B cell (primary cell): ENCODE data around the gene APBA3. TPM values are rescaled to one million over a fixed set of nuclear protein-coding genes. Genes with fewer than 3 reads are reported as not detected.

ENCODE experiments used
- ATAC-seq: fragments of 200-7000 bp; cut with Tn5 transposase; one replicate; pipeline ENCODE4 v1.10.0; 2021; ENCODE audit warnings: low read depth, mild to moderate bottlenecking, moderate number of reproducible peaks, moderate library complexity
- CTCF ChIA-PET: fragments of 350-600 bp; sonication (Branson Sonifier 250); formaldehyde crosslinking; loops from one replicate; lab custom pipeline; 2021; ENCODE audit warnings: antibody characterized with exemption, inconsistent platforms; lab: Charles Lee
- POLR2A ChIA-PET: fragments of 350-600 bp; sonication (Branson Sonifier 250); formaldehyde crosslinking; loops from one replicate; lab custom pipeline; 2021; ENCODE audit warnings: antibody characterized with exemption; lab: Charles Lee
- DNase-seq: peaks from one replicate; pipeline ENCODE4 v3.0.0; 2013
- H2AFZ ChIP-seq: 2 replicates; pipeline ENCODE4 v1.6.1; 2012; ENCODE audit warnings: mild to moderate bottlenecking, low read depth, low read length; ENCODE audit not compliant: insufficient read depth, poor library complexity, severe bottlenecking
- H3K27ac ChIP-seq, 2 donors: 1 replicate in 1 of 2; 2 replicates in 1 of 2; pipeline ENCODE4 v1.5.1; 2012 to 2013; ENCODE audit warnings: low read length in 2 of 2, mild to moderate bottlenecking in 2 of 2, moderate library complexity in 1 of 2
- H3K27me3 ChIP-seq, 4 experiments: fragments of 200-600 bp in 1 of 4; sonication (generic) in 1 of 4; replicated peaks in 1 of 4; 1 replicate in 2 of 4; 2 replicates in 2 of 4; pipeline versions ENCODE4 v1.6.1 to v1.7.0; 2013 to 2016; ENCODE audit warnings: low read length in 3 of 4, mild to moderate bottlenecking in 2 of 4, mixed read lengths in 1 of 4, moderate library complexity in 1 of 4; ENCODE audit not compliant: insufficient read depth in 4 of 4, control insufficient read depth in 3 of 4; ENCODE audit errors: control extremely low read depth in 1 of 4
- H3K36me3 ChIP-seq, 2 experiments: replicated peaks in 1 of 2; 1 replicate in 1 of 2; 2 replicates in 1 of 2; pipeline versions ENCODE4 v1.6.1 to v1.7.1; 2013; ENCODE audit warnings: low read length in 1 of 2; ENCODE audit not compliant: insufficient read depth in 2 of 2, control insufficient read depth in 1 of 2; ENCODE audit errors: control extremely low read depth in 1 of 2, extremely low read depth in 1 of 2
- H3K4me1 ChIP-seq, 2 donors: fragments of 200-600 bp in 1 of 2; sonication (generic) in 1 of 2; 1 replicate in 1 of 2; 2 replicates in 1 of 2; pipeline versions ENCODE4 v1.5.1 to v1.6.1; 2013 to 2017; ENCODE audit warnings: low read length in 2 of 2; ENCODE audit not compliant: control insufficient read depth in 2 of 2, insufficient read depth in 2 of 2
- H3K4me2 ChIP-seq: replicated peaks from 2 replicates; pipeline ENCODE3; 2012; ENCODE audit warnings: mild to moderate bottlenecking, low read depth, low read length; ENCODE audit not compliant: poor library complexity, severe bottlenecking
- H3K4me3 ChIP-seq, 5 experiments: fragments of 200-600 bp in 1 of 5; sonication (generic) in 1 of 5; 1 replicate in 3 of 5; 2 replicates in 2 of 5; pipeline versions ENCODE4 v1.5.1 to v1.7.0; 2011 to 2016; ENCODE audit warnings: low read length in 4 of 5, mild to moderate bottlenecking in 4 of 5, low read depth in 2 of 5, control low read depth in 1 of 5, moderate library complexity in 1 of 5; ENCODE audit not compliant: insufficient read depth in 1 of 5; ENCODE audit errors: control extremely low read depth in 1 of 5, extremely low read depth in 1 of 5
- H3K79me2 ChIP-seq: fragments of 200-600 bp; sonication (generic); one replicate; pipeline ENCODE4 v1.6.0; 2016; ENCODE audit warnings: low read length; ENCODE audit not compliant: control insufficient read depth, insufficient read depth
- H3K9ac ChIP-seq: fragments of 200-600 bp; sonication (generic); 2 replicates; pipeline ENCODE4 v1.6.1; 2017; ENCODE audit warnings: mild to moderate bottlenecking, low read length, moderate library complexity
- H3K9me3 ChIP-seq, 3 donors: one replicate each; pipeline versions ENCODE4 v1.6.1 to v1.7.1; 2013; ENCODE audit warnings: low read length in 2 of 3; ENCODE audit not compliant: control insufficient read depth in 2 of 3, insufficient read depth in 1 of 3; ENCODE audit errors: control extremely low read depth in 1 of 3
- H4K20me1 ChIP-seq: 2 replicates; pipeline ENCODE4 v1.6.0; 2012; ENCODE audit warnings: mild to moderate bottlenecking, low read length; ENCODE audit not compliant: insufficient read depth, control insufficient read depth, poor library complexity, severe bottlenecking
- H3K27ac Mint-ChIP-seq: one replicate; pipeline ENCODE4 v1.8.0; 2021; ENCODE audit warnings: mixed read lengths
- H3K27me3 Mint-ChIP-seq: one replicate; pipeline ENCODE4 v1.8.0; 2021; ENCODE audit warnings: mixed read lengths
- H3K4me1 Mint-ChIP-seq: one replicate; pipeline ENCODE4 v1.8.0; 2021; ENCODE audit warnings: mixed read lengths
- H3K4me3 Mint-ChIP-seq: one replicate; pipeline ENCODE4 v1.8.0; 2021; ENCODE audit warnings: mixed read lengths
- H3K9me3 Mint-ChIP-seq: one replicate; pipeline ENCODE4 v1.8.0; 2022; ENCODE audit warnings: mixed read lengths; ENCODE audit not compliant: insufficient read depth
- EZH2 ChIP-seq: IDR thresholded peaks from 2 replicates; pipeline ENCODE4 v1.6.1; 2012; ENCODE audit warnings: borderline replicate concordance, low read depth, mild to moderate bottlenecking, moderate library complexity, low read length; ENCODE audit not compliant: insufficient read depth, poor library complexity, severe bottlenecking
- WGBS: methylation state at CpG from one replicate; pipeline ENCODE4 v1.1.5; 2013; ENCODE audit warnings: missing lambda C conversion rate; ENCODE audit not compliant: insufficient coverage; 5-methylcytosine and 5-hydroxymethylcytosine counted together
- intact Hi-C: fragments of 100-400 bp; cut with micrococcal nuclease; formaldehyde crosslinking; loops from one replicate; pipeline ENCODE4 v1.10.0; 2022
- polyA plus RNA-seq: library from polyadenylated mRNA; depleted of rRNA; stranded (reverse); fragments of >200 nt; gene quantifications from 2 replicates; pipeline ENCODE4 v1.2.3, GENCODE V29; 2012
- total RNA-seq, 2 donors: library from RNA; stranded (reverse); fragments of 120-200 nt in 1 of 2; gene quantifications; 1 replicate in 1 of 2; 2 replicates in 1 of 2; pipeline versions ENCODE4 v1.2.3 to v1.2.4, GENCODE V29; 2013 to 2022
- TF ChIP-seq, protein P1 (sequence below): fragments of 200-600 bp; IDR thresholded peaks from one replicate; pipeline ENCODE4 v1.8.0; 2022; ENCODE audit warnings: antibody characterized with exemption, mild to moderate bottlenecking

Gene APBA3
- total and polyA plus RNA-seq, 2 donors (not counting 1 experiment from before 2014, with no cell fraction given), result 61.4 to 91.2 TPM

DNA sequence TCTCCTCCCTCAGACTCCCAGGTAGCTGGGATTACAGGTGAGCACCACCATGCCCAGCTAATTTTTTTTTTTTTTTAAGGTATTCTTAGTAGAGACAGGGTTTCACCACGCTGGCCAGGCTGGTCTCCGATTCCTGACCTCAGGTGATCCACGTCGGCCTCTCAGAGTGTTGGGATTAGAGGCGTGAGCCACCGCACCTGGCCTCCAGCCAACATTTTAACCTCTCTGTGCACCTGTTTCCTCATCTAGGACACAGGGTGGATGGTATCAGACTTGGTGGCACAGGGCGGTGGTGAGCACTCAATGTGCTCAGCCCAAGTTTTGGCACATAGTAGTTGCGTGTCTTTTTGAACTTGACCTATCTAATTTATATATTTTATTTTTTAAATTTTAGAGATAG is 12.5 kb downstream of the APBA3 start:
- no peaks in the 10 kb centered on the region for H3K9me3 Mint-ChIP-seq
- ATAC-seq, result no peak
- no peaks in the 10 kb centered on the region for H3K79me2 ChIP-seq
- no peak overlapping the region for H2AFZ ChIP-seq
- H3K9me3 ChIP-seq, result peaks cover 0 to 6% (median 0%) of the 10 kb centered on the region in 3 donors
- no peaks in the 10 kb centered on the region for H3K27me3 ChIP-seq
- H3K4me3 ChIP-seq, result no peak overlapping the region
- H3K4me1 Mint-ChIP-seq, result no peaks in the 10 kb centered on the region
- ChIA-PET POLR2A (no interaction called here), CTCF (interaction anchor here (1.1 kb wide), 1 partner anchor 73 kb away, joined by 3 read pairs; no protein-coding TSS in a partner anchor)
- no peak overlapping the region for H3K9ac ChIP-seq
- no peaks in the 10 kb centered on the region for H3K4me1 ChIP-seq
- intact Hi-C loops, result no loop called here
- no peak overlapping the region for H3K4me3 Mint-ChIP-seq
- DNase-seq, result no peak
- no peak overlapping the region for H3K4me2 ChIP-seq
- peaks cover 1 to 27% of the 10 kb centered on the region in 2 experiments for H3K36me3 ChIP-seq
- H4K20me1 ChIP-seq, result peaks cover 15% of the 10 kb centered on the region
- H3K27me3 Mint-ChIP-seq, result no peaks in the 10 kb centered on the region
- H3K27ac Mint-ChIP-seq, result no peak overlapping the region
- 79% methylated on average over 3 of the region's 8 CpGs for WGBS
- H3K27ac ChIP-seq, result no peak overlapping the region
- no peak for TF ChIP-seq EZH2
- TF ChIP-seq, protein P1, sequence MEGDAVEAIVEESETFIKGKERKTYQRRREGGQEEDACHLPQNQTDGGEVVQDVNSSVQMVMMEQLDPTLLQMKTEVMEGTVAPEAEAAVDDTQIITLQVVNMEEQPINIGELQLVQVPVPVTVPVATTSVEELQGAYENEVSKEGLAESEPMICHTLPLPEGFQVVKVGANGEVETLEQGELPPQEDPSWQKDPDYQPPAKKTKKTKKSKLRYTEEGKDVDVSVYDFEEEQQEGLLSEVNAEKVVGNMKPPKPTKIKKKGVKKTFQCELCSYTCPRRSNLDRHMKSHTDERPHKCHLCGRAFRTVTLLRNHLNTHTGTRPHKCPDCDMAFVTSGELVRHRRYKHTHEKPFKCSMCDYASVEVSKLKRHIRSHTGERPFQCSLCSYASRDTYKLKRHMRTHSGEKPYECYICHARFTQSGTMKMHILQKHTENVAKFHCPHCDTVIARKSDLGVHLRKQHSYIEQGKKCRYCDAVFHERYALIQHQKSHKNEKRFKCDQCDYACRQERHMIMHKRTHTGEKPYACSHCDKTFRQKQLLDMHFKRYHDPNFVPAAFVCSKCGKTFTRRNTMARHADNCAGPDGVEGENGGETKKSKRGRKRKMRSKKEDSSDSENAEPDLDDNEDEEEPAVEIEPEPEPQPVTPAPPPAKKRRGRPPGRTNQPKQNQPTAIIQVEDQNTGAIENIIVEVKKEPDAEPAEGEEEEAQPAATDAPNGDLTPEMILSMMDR, result no peak

DNA sequence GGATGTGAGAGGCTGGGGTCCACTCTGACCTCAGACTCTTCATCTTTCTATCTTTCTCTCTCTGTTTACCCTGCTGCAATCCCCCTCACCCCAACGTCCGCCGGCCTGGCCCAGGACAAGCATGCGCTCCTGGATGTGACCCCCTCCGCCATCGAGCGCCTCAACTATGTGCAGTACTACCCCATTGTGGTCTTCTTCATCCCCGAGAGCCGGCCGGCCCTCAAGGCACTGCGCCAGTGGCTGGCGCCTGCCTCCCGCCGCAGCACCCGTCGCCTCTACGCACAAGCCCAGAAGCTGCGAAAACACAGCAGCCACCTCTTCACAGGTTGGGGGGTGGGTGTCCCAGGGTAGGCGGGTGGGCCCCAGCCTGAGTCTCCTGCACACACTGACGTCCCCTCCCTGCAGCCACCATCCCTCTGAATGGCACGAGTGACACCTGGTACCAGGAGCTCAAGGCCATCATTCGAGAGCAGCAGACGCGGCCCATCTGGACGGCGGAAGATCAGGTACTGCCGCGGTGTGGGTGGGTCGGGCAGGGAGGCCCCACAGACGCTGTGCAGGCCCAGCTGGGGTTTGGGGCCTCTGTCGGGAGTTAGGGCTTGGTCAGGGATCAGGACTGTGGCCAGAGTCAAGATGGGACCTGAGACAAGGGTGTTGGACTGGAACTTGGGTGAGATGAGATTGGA is 15.0 kb downstream of the APBA3 start:
- Mint-ChIP-seq H3K9me3 (no peaks in the 10 kb centered on the region), H3K4me3 (no peak overlapping the region), H3K27me3 (no peaks in the 10 kb centered on the region), H3K27ac (no peak overlapping the region), H3K4me1 (no peaks in the 10 kb centered on the region)
- Histone ChIP-seq H4K20me1 (peaks cover 9% of the 10 kb centered on the region), H2AFZ (no peak overlapping the region), H3K36me3 (peaks cover 1 to 16% of the 10 kb centered on the region in 2 experiments), H3K27ac (no peak overlapping the region), H3K9ac (no peak overlapping the region), H3K4me3 (no peak overlapping the region), H3K27me3 (no peaks in the 10 kb centered on the region), H3K79me2 (no peaks in the 10 kb centered on the region), H3K4me2 (no peak overlapping the region), H3K4me1 (no peaks in the 10 kb centered on the region), H3K9me3 (peaks cover 0 to 6% (median 0%) of the 10 kb centered on the region in 3 donors)
- intact Hi-C loops, result no loop called here
- POLR2A ChIA-PET, result interaction anchor here (0.7 kb wide), 2 partner anchors 212 to 553 kb away, joined by 11 to 12 read pairs; no protein-coding TSS in a partner anchor
- TF ChIP-seq, protein P1, result no peak
- TF ChIP-seq EZH2, result no peak
- ATAC-seq, result no peak
- no peak for DNase-seq
- CTCF ChIA-PET, result no interaction called here
- 90% methylated on average over 31 of the region's 31 CpGs for WGBS
